HG02763 (cell line): Measurements from ENCODE around the gene HYAL2.
"Not testable (repeated sequence)": the region's sequence is repeated elsewhere in the genome, so short reads cannot be mapped to it uniquely, and the experiment has no call there.

Experiments
- ATAC-seq: cut with Tn5 transposase; IDR thresholded peaks from one replicate; pipeline ENCODE4 v1.9.1; 2021; ENCODE audit warnings: mild to moderate bottlenecking, moderate library complexity; ENCODE audit not compliant: unreplicated experiment

HYAL2 gene

GRCh38 chr3:50316657-50317242 is 5.8 kb downstream of the HYAL2 start:
- no peak for ATAC-seq

- no peak for ATAC-seq
Observed at GRCh38 chr3:50314816-50315215, 7.7 kb downstream of the HYAL2 start.

GRCh38 chr3:50314342-50314741 is 8.2 kb downstream of the HYAL2 start:
- no peak for ATAC-seq

- ATAC-seq = not testable (repeated sequence)
Observed at GRCh38 chr3:50312041-50312440, 10.5 kb downstream of the HYAL2 start.

- ATAC-seq = no peak
Observed at GRCh38 chr3:50304601-50305000, 17.9 kb downstream of the HYAL2 start.

GRCh38 chr3:50303013-50303815 is 19.3 kb downstream of the HYAL2 start, which contains the start of gene HYAL1:
HYAL1 (minus strand) TSS chr3:50303574; CDS start chr3:50302956, 618 bp downstream.
- no peak for ATAC-seq

GRCh38 chr3:50302095-50303012 is 20.2 kb downstream of the HYAL2 start:
- no peak for ATAC-seq

GRCh38 chr3:50300681-50301254 is 21.8 kb downstream of the HYAL2 start:
- no peak for ATAC-seq

GRCh38 chr3:50299929-50300680 is 22.4 kb downstream of the HYAL2 start:
- ATAC-seq = no peak

GRCh38 chr3:50299638-50299928 is 23.0 kb downstream of the HYAL2 start:
- no peak for ATAC-seq

- ATAC-seq = peak; percentile 85
Observed at GRCh38 chr3:50298836-50299637, 23.5 kb downstream of the HYAL2 start, which contains the start of the genes HYAL3 and NAA80. HYAL3 (minus strand) TSS chr3:50299405; CDS start chr3:50295602, 3,803 bp downstream. NAA80 (minus strand) TSS chr3:50299405; CDS start chr3:50297463, 1,942 bp downstream.

GRCh38 chr3:50297896-50298725 is 24.4 kb downstream of the HYAL2 start:
- ATAC-seq = no peak

- ATAC-seq = no peak
Observed at GRCh38 chr3:50297384-50297775, 25.2 kb downstream of the HYAL2 start.

- ATAC-seq = no peak
Observed at GRCh38 chr3:50296721-50297383, 25.7 kb downstream of the HYAL2 start.

GRCh38 chr3:50295553-50296431 is 26.8 kb downstream of the HYAL2 start:
- no peak for ATAC-seq

- no peak for ATAC-seq
Observed at GRCh38 chr3:50294492-50295403, 27.8 kb downstream of the HYAL2 start.
